ENCODE results near the gene SRPK2.
"Not testable (repeated sequence)": the region's sequence is repeated elsewhere in the genome, so short reads cannot be mapped to it uniquely, and the experiment has no call there.

Gene SRPK2

GRCh38 chr7:105350906-105351305 is 37.8 kb downstream of the SRPK2 start:
- Histone ChIP-seq H3K9me3 (ENCODE audit: control insufficient read depth, insufficient read depth, low read depth, low read length) (no peaks in the 10 kb centered on the region), H3K36me3 (ENCODE audit: control insufficient read depth in 2 of 2, insufficient read depth in 1 of 2, low read length in 2 of 2) (no peaks in the 10 kb centered on the region), H3K4me3 (ENCODE audit: low read depth, low read length) (no peak overlapping the region), H3K4me1 (ENCODE audit: control insufficient read depth, insufficient read depth, low read length) (peaks cover 17% of the 10 kb centered on the region), H3K27ac (ENCODE audit: extremely low read depth, low read depth, low read length) (no peak overlapping the region)
- ChIA-PET POLR2A (no interaction called here), CTCF (interaction anchor here (0.6 kb wide), 1 partner anchor 31 kb away, joined by 3 read pairs; no protein-coding TSS in a partner anchor)
- TF ChIP-seq MEIS1 (CRISPR knock-in tag; IDR thresholded peaks at IDR 0.05; ENCODE audit: borderline replicate concordance) (no peak), ZNF624 (tag by site-specific recombination; IDR thresholded peaks at IDR 0.05) (no peak), ZNF211 (tag by site-specific recombination; IDR thresholded peaks at IDR 0.05; ENCODE audit: low read depth) (no peak), GLIS1 (tag by site-specific recombination; IDR thresholded peaks at IDR 0.05) (no peak), ZBTB17 (tag by site-specific recombination; IDR thresholded peaks at IDR 0.05) (no peak), ZNF248 (tag by site-specific recombination; IDR thresholded peaks at IDR 0.05) (no peak), ZNF433 (tag by site-specific recombination; IDR thresholded peaks at IDR 0.05; ENCODE audit: low read depth) (no peak), ZFP3 (tag by site-specific recombination; IDR thresholded peaks at IDR 0.05; ENCODE audit: low read depth) (no peak), ZNF48 (tag by site-specific recombination; IDR thresholded peaks at IDR 0.05) (no peak), TCF7L2 (IDR thresholded peaks at IDR 0.05; ENCODE audit: borderline replicate concordance, low read depth, low read length) (no peak), ZNF26 (tag by site-specific recombination; IDR thresholded peaks at IDR 0.05) (no peak), ZNF837 (tag by site-specific recombination; IDR thresholded peaks at IDR 0.05) (no peak), ZNF132 (tag by site-specific recombination; IDR thresholded peaks at IDR 0.05; ENCODE audit: borderline replicate concordance) (no peak)
- TF ChIP-seq, protein P1, sequence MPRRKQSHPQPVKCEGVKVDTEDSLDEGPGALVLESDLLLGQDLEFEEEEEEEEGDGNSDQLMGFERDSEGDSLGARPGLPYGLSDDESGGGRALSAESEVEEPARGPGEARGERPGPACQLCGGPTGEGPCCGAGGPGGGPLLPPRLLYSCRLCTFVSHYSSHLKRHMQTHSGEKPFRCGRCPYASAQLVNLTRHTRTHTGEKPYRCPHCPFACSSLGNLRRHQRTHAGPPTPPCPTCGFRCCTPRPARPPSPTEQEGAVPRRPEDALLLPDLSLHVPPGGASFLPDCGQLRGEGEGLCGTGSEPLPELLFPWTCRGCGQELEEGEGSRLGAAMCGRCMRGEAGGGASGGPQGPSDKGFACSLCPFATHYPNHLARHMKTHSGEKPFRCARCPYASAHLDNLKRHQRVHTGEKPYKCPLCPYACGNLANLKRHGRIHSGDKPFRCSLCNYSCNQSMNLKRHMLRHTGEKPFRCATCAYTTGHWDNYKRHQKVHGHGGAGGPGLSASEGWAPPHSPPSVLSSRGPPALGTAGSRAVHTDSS (tag by site-specific recombination; IDR thresholded peaks at IDR 0.05): no peak

DNA sequence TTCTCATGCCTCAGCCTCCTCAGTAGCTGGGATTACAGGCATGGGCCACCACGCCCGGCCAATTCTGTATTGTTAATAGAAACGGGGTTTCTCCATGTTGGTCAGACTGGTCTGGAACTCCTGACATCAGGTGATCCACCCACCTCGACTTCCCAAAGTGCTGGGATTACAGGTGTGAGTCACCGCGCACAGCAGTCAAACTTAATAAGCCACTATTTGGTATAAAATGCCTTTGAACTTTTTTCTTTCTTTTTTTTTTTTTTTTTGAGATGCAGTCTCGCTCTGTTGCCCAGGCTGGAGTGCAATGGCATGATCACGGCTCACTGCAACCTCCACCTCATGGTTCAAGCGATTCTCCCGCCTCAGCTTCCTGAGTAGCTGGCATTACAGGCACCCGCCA is 40.5 kb downstream of the SRPK2 start:
- H3K4me1 ChIP-seq (ENCODE audit: control insufficient read depth, insufficient read depth, low read length): peaks cover 15% of the 10 kb centered on the region
- TF ChIP-seq, protein P2, sequence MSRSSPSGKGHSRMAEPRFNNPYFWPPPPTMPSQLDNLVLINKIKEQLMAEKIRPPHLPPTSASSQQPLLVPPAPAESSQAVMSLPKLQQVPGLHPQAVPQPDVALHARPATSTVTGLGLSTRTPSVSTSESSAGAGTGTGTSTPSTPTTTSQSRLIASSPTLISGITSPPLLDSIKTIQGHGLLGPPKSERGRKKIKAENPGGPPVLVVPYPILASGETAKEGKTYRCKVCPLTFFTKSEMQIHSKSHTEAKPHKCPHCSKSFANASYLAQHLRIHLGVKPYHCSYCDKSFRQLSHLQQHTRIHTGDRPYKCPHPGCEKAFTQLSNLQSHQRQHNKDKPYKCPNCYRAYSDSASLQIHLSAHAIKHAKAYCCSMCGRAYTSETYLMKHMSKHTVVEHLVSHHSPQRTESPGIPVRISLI (tag by site-specific recombination; IDR thresholded peaks at IDR 0.05): 0 out of 2 replicates have a peak, but pooled peaks have one; percentile 51
- H3K4me3 ChIP-seq (ENCODE audit: low read depth, low read length); POLR2A ChIA-PET; H3K27ac ChIP-seq (ENCODE audit: extremely low read depth, low read depth, low read length); CTCF ChIA-PET; H3K36me3 ChIP-seq (ENCODE audit: control insufficient read depth in 2 of 2, insufficient read depth in 1 of 2, low read length in 2 of 2); H3K9me3 ChIP-seq (ENCODE audit: control insufficient read depth, insufficient read depth, low read depth, low read length): not testable (repeated sequence)

DNA sequence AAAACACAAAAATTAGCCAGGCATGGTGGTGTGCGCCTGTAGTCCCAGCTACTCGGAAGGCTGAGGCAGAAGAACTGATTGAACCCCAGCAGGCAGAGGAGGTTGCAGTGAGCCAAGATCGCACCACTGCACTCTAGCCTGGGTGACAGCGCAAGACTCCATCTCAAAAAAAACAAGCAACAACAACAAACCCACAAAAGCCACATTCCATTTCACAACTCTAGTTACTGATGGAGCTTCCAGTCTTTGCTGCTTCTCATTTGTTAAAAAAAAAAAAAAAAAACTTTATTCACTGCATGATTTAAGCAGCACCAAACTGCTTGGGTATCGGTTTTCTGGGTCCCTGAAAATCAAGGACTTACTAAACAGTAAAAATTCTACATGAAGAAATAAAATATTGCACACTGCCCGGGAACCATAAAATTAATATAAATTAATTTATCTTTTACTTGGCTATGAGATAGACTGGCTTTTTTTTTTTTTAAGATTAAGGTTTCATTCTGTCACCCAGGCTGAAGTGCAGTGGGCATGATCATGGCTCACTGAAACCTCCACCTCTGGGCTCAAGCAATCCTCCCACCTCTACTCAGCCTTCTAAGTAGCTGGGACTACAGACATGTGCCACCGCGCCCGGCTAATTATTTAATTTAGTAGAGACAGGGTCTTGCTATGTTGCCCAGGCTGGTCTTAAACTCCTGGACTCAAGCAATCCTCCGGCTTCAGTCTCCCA is 42.0 kb downstream of the SRPK2 start:
- H3K36me3 ChIP-seq (ENCODE audit: control insufficient read depth in 2 of 2, insufficient read depth in 1 of 2, low read length in 2 of 2): no peaks in the 10 kb centered on the region
- ChIA-PET CTCF (interaction anchor here (1.0 to 1.4 kb wide), 2 partner anchors 16 to 39 kb away, joined by 4 to 8 read pairs; no protein-coding TSS in a partner anchor), POLR2A (no interaction called here)
- H3K4me3 ChIP-seq (ENCODE audit: low read depth, low read length): no peak overlapping the region
- H3K4me1 ChIP-seq (ENCODE audit: control insufficient read depth, insufficient read depth, low read length): peaks cover 11% of the 10 kb centered on the region
- H3K9me3 ChIP-seq (ENCODE audit: control insufficient read depth, insufficient read depth, low read depth, low read length): no peaks in the 10 kb centered on the region
- H3K27ac ChIP-seq (ENCODE audit: extremely low read depth, low read depth, low read length): no peak overlapping the region
- TF ChIP-seq OSR2 (tag by site-specific recombination; IDR thresholded peaks at IDR 0.05) (no peak), ZNF18 (tag by site-specific recombination; IDR thresholded peaks at IDR 0.05) (no peak), ZNF311 (tag by site-specific recombination; IDR thresholded peaks at IDR 0.05; ENCODE audit: borderline replicate concordance) (no peak), REPIN1 (tag by site-specific recombination; IDR thresholded peaks at IDR 0.05; ENCODE audit: low read depth) (no peak), ZNF398 (tag by site-specific recombination; IDR thresholded peaks at IDR 0.05) (no peak), KLF10 (tag by site-specific recombination; IDR thresholded peaks at IDR 0.05) (no peak), ZNF701 (tag by site-specific recombination; IDR thresholded peaks at IDR 0.05) (no peak), ZNF121 (tag by site-specific recombination; IDR thresholded peaks at IDR 0.05) (peak; percentile 63; the same call in 1 of the 2 replicates), ZFP41 (tag by site-specific recombination; IDR thresholded peaks at IDR 0.05; ENCODE audit: borderline replicate concordance) (no peak)

Data from HEK293 (cell line).